H1 (cell line): ENCODE results near the gene NUPR1. TPM values are rescaled to one million over a fixed set of nuclear protein-coding genes. Genes with fewer than 3 reads are reported as not detected.

Experiments used
- CTCF ChIA-PET: fragments of 300-600 bp; sonication (Branson Sonifier 250); formaldehyde crosslinking; loops from one replicate; lab custom pipeline; 2021; ENCODE audit not compliant: partially characterized antibody; lab: Charles Lee
- POLR2A ChIA-PET: fragments of 300-600 bp; sonication (Branson Sonifier 250); formaldehyde crosslinking; loops from one replicate; lab custom pipeline; 2021; ENCODE audit warnings: inconsistent platforms; ENCODE audit not compliant: partially characterized antibody; lab: Charles Lee
- DNase-seq, 2 experiments: peaks; one replicate each; pipeline versions ENCODE4 v3.0.0 to v3.0.0-alpha.2; 2010 to 2022; ENCODE audit warnings: low spot score in 2 of 2, low read depth in 1 of 2, mixed read lengths in 1 of 2
- FAIRE-seq: peaks from 2 replicates; lab custom pipeline; 2011; peaks lifted over from hg19 to GRCh38; lab: Jason Lieb, UNC
- H2AFZ ChIP-seq: 2 replicates; pipeline ENCODE4 v1.8.1; 2012; ENCODE audit warnings: low read length, inconsistent platforms
- H2AK5ac ChIP-seq: 2 replicates; pipeline ENCODE4 v1.6.1; 2013; ENCODE audit warnings: low read depth, low read length
- H2BK120ac ChIP-seq: replicated peaks from 2 replicates; pipeline ENCODE3; 2013; ENCODE audit warnings: low read depth, low read length, inconsistent platforms
- H2BK12ac ChIP-seq: 2 replicates; pipeline ENCODE4 v1.6.1; 2013; ENCODE audit warnings: low read depth, low read length
- H2BK15ac ChIP-seq: 2 replicates; pipeline ENCODE4 v1.6.1; 2013; ENCODE audit warnings: low read length
- H2BK20ac ChIP-seq: 2 replicates; pipeline ENCODE4 v1.6.1; 2013; ENCODE audit warnings: low read length
- H2BK5ac ChIP-seq: 2 replicates; pipeline ENCODE4 v1.6.1; 2013; ENCODE audit warnings: low read depth, low read length
- H3K14ac ChIP-seq: 2 replicates; pipeline ENCODE4 v1.6.1; 2013; ENCODE audit warnings: inconsistent platforms; ENCODE audit not compliant: insufficient read length
- H3K18ac ChIP-seq: 2 replicates; pipeline ENCODE4 v1.6.1; 2013; ENCODE audit warnings: low read length; ENCODE audit errors: extremely low read depth
- H3K23ac ChIP-seq: 2 replicates; pipeline ENCODE4 v1.6.1; 2013; ENCODE audit warnings: inconsistent platforms; ENCODE audit not compliant: insufficient read length
- H3K23me2 ChIP-seq: 2 replicates; pipeline ENCODE4 v1.6.1; 2013; ENCODE audit warnings: low read depth, low read length
- H3K27ac ChIP-seq: 2 replicates; pipeline ENCODE4 v1.6.1; 2011; ENCODE audit warnings: low read depth, low read length, inconsistent platforms
- H3K27me3 ChIP-seq, 4 experiments: replicated peaks in 1 of 4; 1 replicate in 1 of 4; 2 replicates in 3 of 4; pipeline versions ENCODE4 v1.6.1 to v1.8.1; 2011 to 2013; ENCODE audit warnings: low read length in 3 of 4, mild to moderate bottlenecking in 3 of 4, inconsistent platforms in 2 of 4, mixed read lengths in 2 of 4, moderate library complexity in 1 of 4; ENCODE audit not compliant: control insufficient read depth in 3 of 4, insufficient read depth in 3 of 4; ENCODE audit errors: extremely low read depth in 1 of 4
- H3K36me3 ChIP-seq, 4 experiments: 2 replicates each; pipeline versions ENCODE4 v1.6.1 to v1.8.1; 2011 to 2013; ENCODE audit warnings: mild to moderate bottlenecking in 4 of 4, low read length in 3 of 4, moderate library complexity in 2 of 4, control low read depth in 1 of 4, inconsistent platforms in 1 of 4; ENCODE audit not compliant: insufficient read depth in 4 of 4, control insufficient read depth in 2 of 4
- H3K4ac ChIP-seq: replicated peaks from 2 replicates; pipeline ENCODE3; 2013; ENCODE audit warnings: low read length, low read depth, mixed read lengths, inconsistent platforms; ENCODE audit not compliant: insufficient read length
- H3K4me1 ChIP-seq, 4 experiments: replicated peaks in 1 of 4; 1 replicate in 1 of 4; 2 replicates in 3 of 4; pipeline versions ENCODE4 v1.6.1 to v1.8.1; 2011 to 2013; ENCODE audit warnings: low read length in 3 of 4, inconsistent platforms in 2 of 4, mixed read lengths in 1 of 4; ENCODE audit not compliant: insufficient read depth in 4 of 4, control insufficient read depth in 3 of 4
- H3K4me2 ChIP-seq, 2 experiments: 2 replicates each; pipeline versions ENCODE4 v1.6.1 to v1.8.1; 2011 to 2013; ENCODE audit warnings: low read depth in 2 of 2, low read length in 2 of 2, control low read depth in 1 of 2, inconsistent platforms in 1 of 2, mild to moderate bottlenecking in 1 of 2; ENCODE audit not compliant: insufficient read depth in 1 of 2
- H3K4me3 ChIP-seq, 4 experiments: fragments of 200-600, 300-600 bp in 1 of 4; sonication (generic), shearing (Covaris generic), sonication (Bioruptor Twin) in 1 of 4; 2 replicates each; pipeline versions ENCODE4 v1.5.1 to v1.8.1; 2011 to 2016; ENCODE audit warnings: low read length in 4 of 4, low read depth in 3 of 4, control low read depth in 2 of 4, inconsistent platforms in 2 of 4, mild to moderate bottlenecking in 2 of 4, mixed read lengths in 1 of 4, moderate library complexity in 1 of 4; ENCODE audit not compliant: insufficient read depth in 2 of 4; ENCODE audit errors: extremely low read depth in 1 of 4
- H3K56ac ChIP-seq: replicated peaks from 2 replicates; pipeline ENCODE3; 2013; ENCODE audit warnings: low read depth, mild to moderate bottlenecking, mixed read lengths, low read length, inconsistent platforms; ENCODE audit not compliant: insufficient read length
- H3K79me1 ChIP-seq: 2 replicates; pipeline ENCODE4 v1.6.1; 2013; ENCODE audit warnings: low read depth, low read length, control low read depth
- H3K79me2 ChIP-seq, 2 experiments: 2 replicates each; pipeline versions ENCODE4 v1.6.1 to v1.8.1; 2012 to 2013; ENCODE audit warnings: low read length in 2 of 2, mild to moderate bottlenecking in 2 of 2, inconsistent platforms in 1 of 2; ENCODE audit not compliant: insufficient read depth in 2 of 2, control insufficient read depth in 1 of 2
- H3K9ac ChIP-seq, 4 experiments: replicated peaks in 1 of 4; 1 replicate in 1 of 4; 2 replicates in 3 of 4; pipeline versions ENCODE4 v1.6.1 to v1.8.1; 2011 to 2013; ENCODE audit warnings: low read depth in 3 of 4, low read length in 3 of 4, control low read depth in 2 of 4, mild to moderate bottlenecking in 2 of 4, moderate library complexity in 2 of 4, inconsistent platforms in 1 of 4; ENCODE audit errors: extremely low read depth in 1 of 4
- H3K9me3 ChIP-seq, 2 experiments: 2 replicates each; pipeline versions ENCODE4 v1.6.1 to v1.8.1; 2012 to 2013; ENCODE audit warnings: mild to moderate bottlenecking in 2 of 2, moderate library complexity in 2 of 2, control low read depth in 1 of 2, inconsistent platforms in 1 of 2, low read depth in 1 of 2, low read length in 1 of 2, mixed read lengths in 1 of 2; ENCODE audit not compliant: insufficient read depth in 2 of 2
- H4K20me1 ChIP-seq, 2 experiments: replicated peaks in 1 of 2; 2 replicates each; pipeline versions ENCODE3 to v1.8.1; 2011 to 2013; ENCODE audit warnings: inconsistent platforms in 2 of 2, low read length in 2 of 2, mild to moderate bottlenecking in 1 of 2; ENCODE audit not compliant: insufficient read depth in 2 of 2, control insufficient read depth in 1 of 2
- H4K5ac ChIP-seq: 2 replicates; pipeline ENCODE4 v1.6.1; 2013; ENCODE audit warnings: low read length, low read depth, mixed read lengths, inconsistent platforms; ENCODE audit not compliant: insufficient read length
- H4K8ac ChIP-seq: 2 replicates; pipeline ENCODE4 v1.8.0; 2013; ENCODE audit warnings: mild to moderate bottlenecking, moderate library complexity, low read length, inconsistent platforms; ENCODE audit not compliant: insufficient read depth; ENCODE audit errors: extremely low read depth
- H4K91ac ChIP-seq: replicated peaks from 2 replicates; pipeline ENCODE3; 2013; ENCODE audit warnings: low read length, mixed read lengths, inconsistent platforms; ENCODE audit not compliant: insufficient read length
- CTBP2 ChIP-seq: IDR thresholded peaks from 2 replicates; pipeline ENCODE4 v1.7.0; 2011; ENCODE audit warnings: borderline replicate concordance, mild to moderate bottlenecking, moderate library complexity, mixed read lengths, low read length; ENCODE audit not compliant: insufficient read depth, insufficient read length
- EGR1 ChIP-seq: IDR thresholded peaks from 2 replicates; pipeline ENCODE4 v1.6.1; 2011; ENCODE audit warnings: low read depth, low read length, borderline replicate concordance
- RXRA ChIP-seq: IDR thresholded peaks from 2 replicates; pipeline ENCODE4 v1.6.1; 2011; ENCODE audit warnings: low read depth, mild to moderate bottlenecking, low read length, moderate library complexity; ENCODE audit not compliant: insufficient read depth
- WGBS, 2 experiments: shearing (Covaris generic) in 1 of 2; methylation state at CpG; one replicate each; pipeline versions ENCODE4 v1.1.6 to v1.1.7; 2013 to 2015; ENCODE audit warnings: low lambda C conversion rate in 2 of 2, mixed read lengths in 2 of 2, inconsistent platforms in 1 of 2, low coverage in 1 of 2, missing lambda C conversion rate in 1 of 2; ENCODE audit not compliant: insufficient replicate concordance in 2 of 2, insufficient coverage in 1 of 2, insufficient read length in 1 of 2; ENCODE audit errors: extremely low coverage in 1 of 2, missing lambda C conversion rate in 1 of 2; 5-methylcytosine and 5-hydroxymethylcytosine counted together
- polyA plus RNA-seq, 7 experiments: library from polyadenylated mRNA; depleted of rRNA in 3 of 7; stranded (reverse) in 5 of 7; unstranded in 2 of 7; fragments of >200 nt in 5 of 7; fragments of 200-250 nt in 2 of 7; gene quantifications; 1 replicate in 5 of 7; 2 replicates in 1 of 7; 4 replicates in 1 of 7; pipeline versions ENCODE4 v1.2.1 to v1.2.3, GENCODE V29; 2011 to 2013; ENCODE audit warnings: missing spikeins in 2 of 7, mixed read lengths in 2 of 7
- total RNA-seq: library from RNA; stranded (reverse); fragmentation: NEBNext Ultra II Directional; extraction: Animal tissue kit (Norgen Biotek cat#: 25700); gene quantifications from 2 replicates; pipeline ENCODE4 v1.2.1, GENCODE V29; 2021

The NUPR1 gene
- total and polyA plus RNA-seq, 2 of the 8 experiments (the other 6 are each of a cell fraction or from before 2014, with no cell fraction given): 0.17 to 0.20 TPM

DNA sequence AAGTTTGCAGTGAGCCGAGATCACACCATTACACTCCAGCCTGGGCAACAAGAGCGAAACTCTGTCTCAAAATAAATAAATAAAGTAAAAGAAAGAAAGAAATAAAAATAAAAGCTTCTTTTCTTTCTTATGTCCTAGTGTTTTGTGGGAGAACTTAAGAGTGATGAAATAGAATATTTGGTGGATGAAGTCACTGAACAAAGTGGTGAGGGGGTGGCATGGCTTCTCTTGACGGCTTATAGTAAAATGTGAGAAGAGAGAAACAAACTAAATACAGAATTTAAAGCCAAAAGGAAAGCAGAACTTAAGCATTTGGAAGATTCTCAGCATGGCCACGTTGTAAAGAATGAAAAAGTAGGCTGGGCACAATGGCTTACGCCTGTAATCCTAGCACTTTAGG, 30.2 kb upstream of the NUPR1 start:
- Histone ChIP-seq H3K79me2 (no peaks in the 10 kb centered on the region; a peak in 1 of 4 replicates), H2BK5ac (no peak overlapping the region), H2AK5ac (no peak overlapping the region), H3K27me3 (no peaks in the 10 kb centered on the region; a peak in 1 of 7 replicates), H2BK15ac (no peak overlapping the region), H2BK120ac (no peak overlapping the region), H3K23ac (no peak overlapping the region), H2AFZ (no peak overlapping the region), H3K14ac (no peak overlapping the region), H3K4me2 (no peak overlapping the region), H4K20me1 (no peaks in the 10 kb centered on the region), H2BK20ac (no peak overlapping the region), H3K56ac (no peak overlapping the region), H4K91ac (no peak overlapping the region), H3K9ac (no peak overlapping the region), H3K9me3 (peaks cover 7 to 9% of the 10 kb centered on the region in 2 experiments), H4K8ac (no peak overlapping the region), H3K27ac (no peak overlapping the region), H3K4me1 (peaks cover 2 to 10% (median 3%) of the 10 kb centered on the region in 4 experiments; a peak in 6 of 7 replicates), H3K23me2 (no peaks in the 10 kb centered on the region), H3K4me3 (no peak overlapping the region), H3K4ac (no peak overlapping the region), H3K18ac (no peak overlapping the region), H3K79me1 (peaks cover 2% of the 10 kb centered on the region; the same call in 1 of the 2 replicates), H2BK12ac (no peak overlapping the region), H3K36me3 (peaks cover 0 to 3% (median 0%) of the 10 kb centered on the region in 4 experiments; a peak in 1 of 8 replicates), H4K5ac (no peak overlapping the region)
- 89% methylated on average over 5 of the region's 5 CpGs; no CpG with 5 or more reads in 1 of the 2 experiments for WGBS, 2 experiments
- DNase-seq: no peak
- POLR2A ChIA-PET: no interaction called here
- FAIRE-seq: no peak
- CTCF ChIA-PET: interaction anchor here (1.3 to 1.5 kb wide), 3 partner anchors 10 to 48 kb away, joined by 3 read pairs; no protein-coding TSS in a partner anchor
- TF ChIP-seq RXRA: no peak
- no peak for TF ChIP-seq EGR1
- no peak for TF ChIP-seq CTBP2
